ENCODE results near the gene CFD.
"Not testable (repeated sequence)": the region's sequence is repeated elsewhere in the genome, so short reads cannot be mapped to it uniquely, and the experiment has no call there.

CFD gene

DNA sequence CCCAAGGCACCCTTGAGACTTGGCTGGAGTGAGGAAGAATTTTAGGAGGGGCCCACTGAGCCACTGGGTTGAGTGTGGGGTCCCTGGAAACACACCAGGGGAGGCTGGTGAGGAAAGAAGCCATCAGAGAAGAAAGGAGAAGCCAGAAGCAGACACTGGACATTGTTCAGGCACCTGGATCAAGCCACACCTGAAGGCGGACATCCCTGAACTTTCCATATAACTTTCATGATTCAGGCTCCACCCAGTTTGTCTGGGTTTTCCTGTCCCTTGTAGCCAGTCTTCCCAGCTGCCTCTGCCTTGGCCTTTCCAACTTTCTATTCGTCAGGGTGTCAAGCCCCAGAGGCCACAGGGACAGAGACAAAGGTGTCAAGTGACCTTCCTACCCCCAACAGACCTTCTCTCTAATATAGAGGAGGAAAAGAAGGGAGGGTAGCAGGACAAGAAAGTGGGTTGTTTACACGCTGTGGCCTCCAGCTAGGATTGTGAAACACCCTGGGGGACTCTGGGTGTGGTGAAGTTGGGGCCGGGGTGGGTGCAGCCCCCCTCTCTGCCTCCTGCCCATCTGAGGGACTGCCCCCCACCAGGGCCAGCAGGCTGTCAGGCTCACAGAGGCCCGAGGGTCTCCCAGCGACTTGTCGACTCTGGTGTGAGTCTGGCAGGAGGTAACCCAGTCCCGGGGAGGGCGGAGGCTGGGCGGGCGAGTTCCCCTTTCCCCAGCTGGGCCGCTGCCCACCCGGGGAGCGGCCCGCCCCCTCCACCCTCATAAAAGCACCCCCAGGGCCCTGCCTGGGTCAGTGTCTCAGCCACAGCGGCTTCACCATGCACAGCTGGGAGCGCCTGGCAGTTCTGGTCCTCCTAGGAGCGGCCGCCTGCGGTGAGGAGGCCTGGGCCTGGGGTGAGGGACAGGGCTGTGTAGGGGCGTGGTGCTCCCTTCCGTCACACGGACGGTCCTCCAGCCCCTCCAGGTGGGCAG lies at the start of gene CFD:
TSS of gene CFD (plus strand) at position 797 of the 976 bp plus-strand sequence. CDS start at position 823, 26 bp downstream.
- no peak for DNase-seq (ENCODE audit: low read depth in 2 of 2, low spot score in 1 of 2)

DNA sequence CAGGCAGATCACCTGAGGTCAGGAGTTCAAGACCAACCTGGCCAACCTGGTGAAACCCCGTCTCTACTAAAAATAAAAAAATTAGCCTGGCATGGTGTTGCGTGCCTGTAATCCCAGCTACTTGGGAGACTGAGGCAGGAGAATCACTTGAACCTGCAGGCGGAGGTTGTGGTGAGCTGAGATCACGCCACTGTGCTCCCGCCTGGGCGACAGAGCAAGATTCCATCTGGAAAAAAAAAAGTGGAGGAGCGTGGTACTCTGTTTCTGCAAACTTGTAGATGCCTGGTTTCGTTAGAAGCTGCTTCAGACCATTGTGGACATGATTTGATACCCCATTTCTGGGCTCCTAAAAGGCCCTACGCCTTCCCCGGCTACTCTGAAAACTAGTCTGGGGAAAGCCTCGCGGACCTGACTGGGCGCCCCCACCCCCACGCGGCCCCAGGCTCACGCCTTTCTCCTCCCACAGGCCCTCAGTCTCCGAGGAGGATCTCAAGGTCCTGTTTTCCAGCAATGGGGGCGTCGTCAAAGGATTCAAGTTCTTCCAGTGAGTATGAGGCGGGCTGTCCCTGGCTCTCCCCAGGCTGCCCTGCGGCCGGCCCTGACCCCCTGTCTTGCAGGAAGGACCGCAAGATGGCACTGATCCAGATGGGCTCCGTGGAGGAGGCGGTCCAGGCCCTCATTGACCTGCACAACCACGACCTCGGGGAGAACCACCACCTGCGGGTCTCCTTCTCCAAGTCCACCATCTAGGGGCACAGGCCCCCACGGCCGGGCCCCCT lies 49.2 kb upstream of the CFD start:
- DNase-seq (ENCODE audit: low read depth in 2 of 2, low spot score in 1 of 2): no peak

- DNase-seq (ENCODE audit: low read depth in 2 of 2, low spot score in 1 of 2): no peak
These were observed 48.5 kb upstream of the CFD start for GRCh38 chr19:810883-811489.

DNA sequence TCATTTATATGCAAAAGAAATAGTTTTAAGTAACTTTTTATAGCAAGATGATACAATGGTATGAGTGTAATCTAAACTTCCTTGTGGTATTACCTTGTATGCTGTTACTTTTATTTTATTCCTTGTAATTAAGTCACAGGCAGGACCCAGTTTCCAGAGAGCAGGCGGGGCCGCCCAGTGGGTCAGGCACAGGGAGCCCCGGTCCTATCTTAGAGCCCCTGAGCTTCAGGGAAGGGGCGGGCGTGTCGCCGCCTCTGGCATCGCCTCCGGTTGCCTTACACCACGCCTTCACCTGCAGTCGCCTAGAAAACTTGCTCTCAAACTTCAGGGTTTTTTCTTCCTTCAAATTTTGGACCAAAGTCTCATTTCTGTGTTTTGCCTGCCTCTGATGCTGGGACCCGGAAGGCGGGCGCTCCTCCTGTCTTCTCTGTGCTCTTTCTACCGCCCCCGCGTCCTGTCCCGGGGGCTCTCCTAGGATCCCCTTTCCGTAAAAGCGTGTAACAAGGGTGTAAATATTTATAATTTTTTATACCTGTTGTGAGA lies 47.9 kb upstream of the CFD start:
- DNase-seq (ENCODE audit: low read depth in 2 of 2, low spot score in 1 of 2): no peak

DNA sequence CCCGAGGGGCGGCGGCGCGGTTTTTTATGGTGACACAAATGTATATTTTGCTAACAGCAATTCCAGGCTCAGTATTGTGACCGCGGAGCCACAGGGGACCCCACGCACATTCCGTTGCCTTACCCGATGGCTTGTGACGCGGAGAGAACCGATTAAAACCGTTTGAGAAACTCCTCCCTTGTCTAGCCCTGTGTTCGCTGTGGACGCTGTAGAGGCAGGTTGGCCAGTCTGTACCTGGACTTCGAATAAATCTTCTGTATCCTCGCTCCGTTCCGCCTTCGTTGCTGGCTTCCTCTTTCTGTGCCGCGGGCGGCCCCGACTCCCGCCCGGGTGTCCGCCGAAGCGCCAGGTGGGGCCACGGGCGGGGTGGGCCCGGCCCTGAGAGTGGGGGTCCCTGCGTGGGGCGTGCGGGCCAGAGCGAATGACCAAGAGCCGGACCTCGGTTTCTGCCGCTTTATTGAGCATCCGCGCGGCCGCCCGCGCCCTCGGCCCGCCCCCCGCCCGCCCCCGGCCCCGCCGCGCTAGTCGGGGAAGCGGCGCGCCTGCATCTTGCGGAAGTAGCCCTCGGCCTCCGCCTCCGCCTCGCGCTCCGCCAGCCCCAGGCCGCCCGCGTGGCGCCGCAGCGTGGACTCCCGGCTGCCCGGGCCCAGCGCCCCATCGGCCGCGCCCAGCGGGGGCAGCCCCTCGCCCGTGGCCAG lies 47.3 kb upstream of the CFD start:
- DNase-seq (ENCODE audit: low read depth in 2 of 2, low spot score in 1 of 2): no peak

GRCh38 chr19:812747-813218 lies 46.7 kb upstream of the CFD start:
- no peak for DNase-seq (ENCODE audit: low read depth in 2 of 2, low spot score in 1 of 2)

DNA sequence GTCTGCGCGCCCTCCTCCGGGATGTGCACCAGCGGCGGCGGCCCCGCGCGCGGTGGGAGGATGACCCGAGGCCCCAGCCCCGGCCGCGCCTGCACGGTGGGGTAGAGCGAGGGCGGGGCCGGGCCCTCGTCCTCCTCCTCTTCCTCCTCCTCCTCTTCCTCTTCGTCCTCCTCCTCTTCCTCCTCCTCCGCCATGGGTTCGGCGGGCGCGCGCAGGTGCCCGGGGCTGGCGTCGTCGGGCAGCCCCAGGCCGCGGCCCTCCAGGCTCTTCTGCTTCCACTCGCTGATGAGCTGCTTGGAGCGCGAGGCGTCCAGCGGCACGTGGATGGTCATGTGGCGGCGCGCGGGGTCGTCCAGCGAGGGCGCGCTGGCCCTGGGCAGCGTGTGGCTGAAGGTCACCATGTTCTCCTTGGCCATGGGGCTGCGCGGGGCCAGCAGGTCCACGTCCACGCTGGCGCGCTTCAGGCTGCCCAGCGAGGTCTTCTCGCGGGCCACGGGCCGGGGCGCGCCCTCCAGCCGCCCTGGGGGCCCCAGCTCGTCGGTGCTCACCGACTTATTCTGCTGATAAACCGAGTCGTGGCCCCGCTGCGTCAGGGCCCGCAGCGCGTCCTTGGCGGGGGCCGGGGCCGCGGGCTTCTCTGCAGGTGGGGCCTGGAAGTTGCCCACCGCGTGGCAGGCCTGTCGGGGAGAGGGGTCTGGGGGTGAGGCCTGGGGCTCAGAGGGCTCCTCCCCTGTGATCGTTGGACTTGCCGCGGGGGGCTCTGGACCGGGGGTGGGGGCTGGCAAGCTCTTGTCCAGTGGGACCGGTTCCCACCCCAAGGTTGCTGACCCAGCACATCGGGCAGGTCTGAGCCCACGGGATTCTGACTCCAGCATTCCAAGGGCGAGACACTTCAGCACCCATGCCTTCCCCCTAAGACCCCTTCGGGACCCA lies 46.0 kb upstream of the CFD start:
- DNase-seq (ENCODE audit: low read depth in 2 of 2, low spot score in 1 of 2): no peak

- no peak for DNase-seq (ENCODE audit: low read depth in 2 of 2, low spot score in 1 of 2)
These were observed 45.0 kb upstream of the CFD start for GRCh38 chr19:814152-815078.

DNA sequence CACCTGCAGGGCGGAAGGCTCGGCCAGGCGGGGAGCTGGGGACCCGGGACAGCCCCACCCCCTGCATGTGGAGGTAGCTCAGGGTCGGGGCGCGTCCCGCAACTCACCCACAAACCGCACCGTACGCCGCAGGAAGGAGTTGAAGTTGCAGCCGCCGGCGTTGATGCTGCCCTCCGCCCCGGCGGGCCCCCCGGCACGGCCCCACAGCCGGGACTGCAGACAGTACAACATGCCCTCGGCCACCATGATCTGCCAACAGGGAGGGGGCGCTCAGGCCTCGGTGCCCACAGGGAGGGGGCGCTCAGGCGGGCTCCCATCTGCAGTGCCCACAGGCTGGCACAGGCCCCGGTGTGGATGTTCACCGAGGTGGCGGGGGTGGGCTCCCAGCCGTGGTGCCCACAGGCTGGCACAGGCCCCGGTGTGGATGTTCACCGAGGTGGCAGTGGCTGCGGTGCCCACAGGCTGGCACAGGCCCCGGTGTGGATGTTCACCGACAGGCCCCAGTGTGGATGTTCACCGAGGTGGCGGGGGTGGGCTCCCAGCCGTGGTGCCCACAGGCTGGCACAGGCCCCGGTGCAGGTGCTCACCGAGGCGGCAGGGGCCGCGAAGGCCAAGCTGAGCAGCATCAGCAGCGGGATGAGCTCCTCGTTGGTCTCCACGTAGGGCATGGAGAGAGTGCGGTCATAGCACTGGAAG lies 44.2 kb upstream of the CFD start:
- no peak for DNase-seq (ENCODE audit: low read depth in 2 of 2, low spot score in 1 of 2)

- DNase-seq (ENCODE audit: low read depth in 2 of 2, low spot score in 1 of 2): no peak
These were observed 43.5 kb upstream of the CFD start for GRCh38 chr19:815775-816499.

DNA sequence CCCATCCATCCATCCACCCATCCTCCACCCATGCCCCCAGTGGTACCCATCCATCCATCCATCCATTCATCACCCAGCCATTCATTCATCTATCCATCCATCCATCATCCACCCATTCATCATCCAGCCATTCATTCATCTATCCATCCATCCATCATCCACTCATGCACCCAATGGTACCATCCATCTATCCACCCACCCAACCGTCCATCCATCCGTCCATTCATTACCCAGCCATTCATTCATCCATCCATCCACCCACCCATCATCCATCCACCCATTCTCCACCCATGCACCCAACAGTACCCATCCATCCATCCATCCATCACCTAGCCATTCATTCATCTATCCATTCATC lies 43.0 kb upstream of the CFD start:
- DNase-seq (ENCODE audit: low read depth in 2 of 2, low spot score in 1 of 2): no peak

DNA sequence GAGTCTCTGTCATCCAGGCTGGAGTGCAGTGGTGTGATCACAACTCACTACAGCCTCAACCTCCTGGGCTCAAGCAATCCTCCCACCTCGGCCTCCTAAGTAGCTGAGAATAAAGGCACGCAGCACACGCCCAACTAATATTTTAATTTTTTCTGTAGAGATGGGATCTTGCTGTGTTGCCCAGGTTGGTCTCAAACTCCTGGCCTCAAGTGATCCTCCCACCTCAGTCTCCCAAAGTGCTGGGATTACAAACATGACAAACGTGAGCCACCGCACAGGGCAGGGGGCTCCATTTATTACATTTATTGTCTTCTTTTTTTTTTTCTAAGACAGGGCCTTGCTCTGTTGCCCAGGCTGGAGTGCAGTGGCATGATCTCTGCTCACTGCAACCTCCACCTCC lies 39.3 kb upstream of the CFD start:
- not testable (repeated sequence) for DNase-seq (ENCODE audit: low read depth in 2 of 2, low spot score in 1 of 2)

DNA sequence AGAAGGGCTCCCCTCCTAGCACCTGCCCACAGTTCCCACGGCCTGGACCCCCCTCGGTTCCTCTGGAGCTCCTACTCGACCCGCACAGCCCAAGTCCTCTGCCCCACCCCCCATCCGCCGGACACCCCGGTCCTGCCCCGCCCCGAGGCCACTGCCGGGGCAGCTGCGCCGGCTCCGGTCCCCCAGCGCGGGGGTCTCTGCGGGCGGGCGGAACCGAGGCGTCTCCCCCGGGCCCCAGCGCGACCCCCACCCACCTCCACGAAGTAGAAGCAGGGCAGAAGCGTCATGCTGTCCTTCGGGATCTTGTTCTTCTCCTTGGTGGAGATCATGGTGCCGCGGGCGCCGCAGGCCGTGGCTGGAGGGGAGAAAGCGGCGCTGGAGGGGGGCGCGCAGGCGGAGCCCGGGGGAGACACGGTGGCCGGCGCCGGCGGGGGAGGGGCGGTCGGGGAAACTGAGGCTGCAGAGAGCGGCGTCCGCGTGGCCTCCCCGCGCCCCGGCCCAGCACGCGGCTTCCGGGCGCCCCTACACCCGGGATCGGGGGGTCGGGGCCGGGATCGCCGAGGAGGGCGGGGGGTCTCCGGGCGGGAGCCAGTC lies 38.1 kb upstream of the CFD start:
- no peak for DNase-seq (ENCODE audit: low read depth in 2 of 2, low spot score in 1 of 2)

GRCh38 chr19:821825-822503 lies 37.5 kb upstream of the CFD start, which contains the start of gene PLPPR3:
TSS of gene PLPPR3 (minus strand) at chr19:821955. CDS start at chr19:821559, 396 bp downstream.
- no peak for DNase-seq (ENCODE audit: low read depth in 2 of 2, low spot score in 1 of 2)

GRCh38 chr19:823565-824121 lies 35.8 kb upstream of the CFD start:
- DNase-seq (ENCODE audit: low read depth in 2 of 2, low spot score in 1 of 2): no peak

GRCh38 chr19:824885-825284 lies 34.6 kb upstream of the CFD start:
- DNase-seq (ENCODE audit: low read depth in 2 of 2, low spot score in 1 of 2): no peak

Data from stimulated activated CD8-positive, alpha-beta memory T cell treated with anti-CD3 and anti-CD28 coated beads, Interleukin-4, amount 100 ng/mL, for 1 hour (primary cell).